ENCODE data around the gene CTRL.

Gene CTRL

DNA sequence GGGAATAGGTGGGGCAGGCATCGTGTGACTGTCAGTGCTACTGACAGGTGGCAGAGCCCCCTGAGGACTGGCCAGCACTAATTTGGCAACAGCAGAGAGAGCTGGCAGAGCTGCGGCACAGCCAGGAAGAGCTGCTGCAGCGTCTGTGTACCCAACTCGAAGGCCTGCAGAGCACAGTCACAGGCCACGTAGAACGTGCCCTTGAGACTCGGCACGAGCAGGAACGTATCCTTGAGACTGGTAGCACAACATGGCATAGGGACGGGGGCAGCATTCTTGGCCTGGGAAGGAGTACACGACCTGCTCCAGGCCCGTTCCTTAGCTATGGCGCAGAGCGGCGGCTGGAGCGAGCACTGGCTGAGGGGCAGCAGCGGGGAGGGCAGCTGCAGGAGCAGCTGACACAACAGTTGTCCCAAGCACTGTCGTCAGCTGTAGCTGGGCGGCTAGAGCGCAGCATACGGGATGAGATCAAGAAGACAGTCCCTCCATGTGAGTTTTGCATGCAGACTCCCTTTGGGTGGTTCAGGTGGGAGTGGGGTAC, 50.0 kb downstream of the CTRL start:
- no peak for FAIRE-seq
- no peak for DNase-seq (ENCODE audit: insufficient read length)

DNA sequence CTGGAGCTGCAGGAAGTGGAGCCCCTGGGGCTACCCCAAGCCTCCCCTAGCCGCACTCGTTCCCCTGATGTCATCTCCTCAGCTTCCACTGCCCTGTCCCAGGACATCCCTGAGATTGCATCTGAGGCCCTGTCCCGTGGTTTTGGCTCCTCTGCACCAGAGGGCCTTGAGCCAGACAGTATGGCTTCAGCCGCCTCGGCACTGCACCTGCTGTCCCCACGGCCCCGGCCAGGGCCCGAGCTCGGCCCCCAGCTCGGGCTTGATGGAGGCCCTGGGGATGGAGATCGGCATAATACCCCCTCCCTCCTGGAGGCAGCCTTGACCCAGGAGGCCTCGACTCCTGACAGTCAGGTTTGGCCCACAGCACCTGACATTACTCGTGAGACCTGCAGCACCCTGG, 51.1 kb downstream of the CTRL start:
- FAIRE-seq = no peak
- TF ChIP-seq POLR2AphosphoS5 (IDR thresholded peaks at IDR 0.05; ENCODE audit: low read depth, low read length) (no peak), POLR2A (IDR thresholded peaks at IDR 0.05; ENCODE audit: low read depth, low read length) (no peak), TAF1 (IDR thresholded peaks at IDR 0.05; ENCODE audit: borderline replicate concordance, low read depth, low read length) (no peak)
- no peak for DNase-seq (ENCODE audit: insufficient read length)

More for the DNA sequence above, 50.0 kb downstream of the CTRL start:
- TF ChIP-seq POLR2A (IDR thresholded peaks at IDR 0.05; ENCODE audit: low read depth, low read length) = no peak
- TF ChIP-seq POLR2AphosphoS5 (IDR thresholded peaks at IDR 0.05; ENCODE audit: low read depth, low read length) = no peak
- no peak for TF ChIP-seq TAF1 (IDR thresholded peaks at IDR 0.05; ENCODE audit: borderline replicate concordance, low read depth, low read length)

DNA sequence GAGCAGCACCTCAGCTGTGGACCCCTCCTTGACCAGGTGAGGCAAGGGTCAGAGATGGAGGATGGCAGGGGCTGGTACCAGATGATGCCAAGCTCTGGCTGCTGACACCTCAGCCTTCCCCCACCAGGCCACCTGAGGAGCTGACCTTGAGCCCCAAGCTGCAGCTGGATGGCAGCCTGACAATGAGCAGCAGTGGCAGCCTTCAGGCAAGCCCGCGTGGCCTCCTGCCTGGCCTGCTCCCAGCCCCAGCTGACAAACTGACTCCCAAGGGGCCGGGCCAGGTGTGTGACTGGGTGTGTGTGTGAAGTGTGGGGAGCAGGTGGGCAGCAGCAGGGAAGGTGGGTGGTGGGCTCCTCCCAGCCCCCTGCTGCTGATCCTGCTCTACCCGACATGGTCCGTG, 51.7 kb downstream of the CTRL start:
- TF ChIP-seq POLR2A (IDR thresholded peaks at IDR 0.05; ENCODE audit: low read depth, low read length) (no peak), TAF1 (IDR thresholded peaks at IDR 0.05; ENCODE audit: borderline replicate concordance, low read depth, low read length) (no peak), POLR2AphosphoS5 (IDR thresholded peaks at IDR 0.05; ENCODE audit: low read depth, low read length) (no peak)
- FAIRE-seq (no peak), DNase-seq (ENCODE audit: insufficient read length) (no peak)

All from GM12892 (cell line).